Dermis lymphatic vessel endothelial cell (primary cell): ENCODE data around the gene MICU2. TPM values are rescaled to one million over a fixed set of nuclear protein-coding genes. Genes with fewer than 3 reads are reported as not detected.

Experiments used
- total RNA-seq: library from RNA; depleted of rRNA; stranded (reverse); fragments of >200 nt; gene quantifications from 2 replicates; pipeline ENCODE4 v1.2.1, GENCODE V29; 2014

Gene MICU2, protein sequence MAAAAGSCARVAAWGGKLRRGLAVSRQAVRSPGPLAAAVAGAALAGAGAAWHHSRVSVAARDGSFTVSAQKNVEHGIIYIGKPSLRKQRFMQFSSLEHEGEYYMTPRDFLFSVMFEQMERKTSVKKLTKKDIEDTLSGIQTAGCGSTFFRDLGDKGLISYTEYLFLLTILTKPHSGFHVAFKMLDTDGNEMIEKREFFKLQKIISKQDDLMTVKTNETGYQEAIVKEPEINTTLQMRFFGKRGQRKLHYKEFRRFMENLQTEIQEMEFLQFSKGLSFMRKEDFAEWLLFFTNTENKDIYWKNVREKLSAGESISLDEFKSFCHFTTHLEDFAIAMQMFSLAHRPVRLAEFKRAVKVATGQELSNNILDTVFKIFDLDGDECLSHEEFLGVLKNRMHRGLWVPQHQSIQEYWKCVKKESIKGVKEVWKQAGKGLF
- 28.5 and 31.9 TPM in 2 replicates for total RNA-seq

DNA sequence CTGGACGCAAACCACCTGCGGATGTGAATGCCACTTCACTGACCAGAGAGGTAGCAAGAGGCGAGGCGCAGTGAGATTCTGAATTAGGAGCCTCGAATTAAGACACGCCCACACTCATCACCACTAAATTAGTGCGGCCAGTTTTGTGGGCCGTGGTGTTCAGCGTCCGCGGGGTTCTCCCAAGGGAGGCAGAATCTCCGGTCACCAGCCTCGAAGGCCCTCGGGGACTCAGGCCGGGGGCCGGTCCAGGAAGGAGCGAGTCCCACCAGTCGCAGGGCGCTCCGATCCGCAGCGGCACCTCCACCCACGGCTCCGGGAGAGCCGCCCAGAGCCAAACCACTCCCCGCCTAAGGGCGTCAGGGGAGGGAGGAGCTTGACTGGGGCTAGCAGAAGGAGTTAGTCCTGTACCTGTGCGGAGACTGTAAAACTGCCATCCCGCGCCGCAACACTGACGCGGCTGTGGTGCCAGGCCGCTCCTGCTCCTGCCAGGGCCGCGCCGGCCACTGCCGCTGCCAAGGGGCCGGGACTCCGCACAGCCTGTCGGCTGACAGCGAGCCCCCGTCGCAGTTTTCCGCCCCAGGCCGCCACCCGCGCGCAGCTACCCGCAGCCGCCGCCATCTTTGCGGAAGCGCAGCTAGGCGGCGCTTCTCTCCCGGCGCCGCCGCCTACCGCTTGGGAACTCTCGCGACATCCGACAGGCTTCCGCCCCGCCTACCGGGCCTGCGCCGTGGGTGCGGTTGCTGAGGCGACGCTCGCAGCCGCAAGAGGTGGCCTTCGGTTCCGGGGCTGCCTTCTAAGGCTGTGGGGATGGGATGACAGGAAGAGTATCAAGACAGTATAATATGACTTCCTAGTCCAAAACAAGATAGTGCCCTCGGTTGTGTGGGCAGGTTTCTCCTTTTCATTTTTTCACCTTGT, at the start of gene MICU2:
Gene MICU2 (minus strand): TSS at position 640 of the 918 bp plus-strand sequence. CDS start 22 bp downstream, at position 618.

DNA sequence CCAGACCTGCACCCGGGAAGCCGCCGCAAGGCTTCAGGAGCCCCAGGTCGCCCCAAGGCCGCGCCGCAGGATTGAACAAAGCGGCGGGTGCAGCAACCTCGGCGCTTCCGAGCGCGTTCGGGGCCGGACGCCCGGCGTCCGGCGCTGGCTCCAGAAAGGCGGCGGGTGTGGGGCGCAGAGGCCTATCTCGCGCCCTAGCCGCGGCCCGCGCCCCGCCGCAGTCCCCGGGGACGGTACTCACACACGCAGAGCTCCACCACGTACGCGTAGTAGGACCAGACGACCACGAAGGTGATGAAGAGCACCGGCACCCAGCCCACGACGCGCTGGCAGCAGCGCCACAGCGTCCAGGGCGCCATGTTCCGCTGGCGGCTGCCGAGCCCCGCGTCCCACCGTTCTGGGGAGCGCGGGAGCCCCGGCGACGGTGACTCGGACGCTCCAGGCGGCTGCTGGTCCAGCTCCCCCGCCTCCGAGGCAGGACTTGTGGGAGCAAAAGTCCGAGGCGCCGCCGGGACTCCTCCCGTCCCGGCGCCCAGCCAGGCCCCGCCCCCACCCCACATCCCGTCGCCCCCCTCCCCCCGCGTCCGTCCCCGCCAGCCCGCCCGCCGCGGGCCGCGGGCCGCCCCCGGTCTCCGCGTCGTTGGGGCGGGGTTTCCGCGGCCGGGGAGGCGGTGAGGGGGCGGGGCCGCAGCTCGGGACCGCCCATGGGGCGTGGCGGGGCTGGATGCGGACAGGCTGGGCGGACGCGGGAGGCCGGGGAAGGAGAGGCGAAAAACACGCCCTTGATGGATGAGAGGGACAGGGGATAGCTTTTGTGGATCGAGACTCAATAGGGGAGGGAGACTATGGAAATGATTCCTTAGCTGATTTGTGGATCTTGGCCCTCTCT, 144.9 kb downstream of the MICU2 start, which contains the start of gene ZDHHC20:
Gene ZDHHC20 (minus strand): TSS at position 491 of the 889 bp plus-strand sequence. CDS start 132 bp downstream, at position 359.

Other genes with a start within 250 kb of the MICU2 start
- 106 and 156 TPM in 2 replicates for gene ZDHHC20, start 144.9 kb downstream of the MICU2 start, total RNA-seq
- not detected in 2 replicates for gene FGF9, start 66.9 kb upstream of the MICU2 start, total RNA-seq